Ovary (tissue), 3 donors: ENCODE results near the gene FILIP1L.

ENCODE experiments used
- CTCF ChIP-seq, 3 donors: fragments of 450-650 bp in 2 of 3; fragments of 200-600 bp in 1 of 3; IDR thresholded peaks; one replicate each; pipeline versions ENCODE4 v1.5.1 to v1.8.0; 2016 to 2022; ENCODE audit warnings: antibody characterized with exemption in 3 of 3, mild to moderate bottlenecking in 1 of 3
- POLR2A ChIP-seq: fragments of 450-650 bp; IDR thresholded peaks from one replicate; pipeline ENCODE4 v1.6.1; 2017; ENCODE audit warnings: antibody characterized with exemption, mild to moderate bottlenecking, moderate library complexity
- donor health status: DM: no; HTN: no; CAD: no.

- TF ChIP-seq CTCF (IDR thresholded peaks at IDR 0.05) (no peak), POLR2A (no peak)
Observed at GRCh38 chr3:100158918-100159330, 44.6 kb upstream of the FILIP1L start.
